ENCODE data around the gene ATF5. TPM values are rescaled to one million over a fixed set of nuclear protein-coding genes. Genes with fewer than 3 reads are reported as not detected.

Gene ATF5
- total RNA-seq, 1 donor from 2014 or later = 35.5 TPM

DNA sequence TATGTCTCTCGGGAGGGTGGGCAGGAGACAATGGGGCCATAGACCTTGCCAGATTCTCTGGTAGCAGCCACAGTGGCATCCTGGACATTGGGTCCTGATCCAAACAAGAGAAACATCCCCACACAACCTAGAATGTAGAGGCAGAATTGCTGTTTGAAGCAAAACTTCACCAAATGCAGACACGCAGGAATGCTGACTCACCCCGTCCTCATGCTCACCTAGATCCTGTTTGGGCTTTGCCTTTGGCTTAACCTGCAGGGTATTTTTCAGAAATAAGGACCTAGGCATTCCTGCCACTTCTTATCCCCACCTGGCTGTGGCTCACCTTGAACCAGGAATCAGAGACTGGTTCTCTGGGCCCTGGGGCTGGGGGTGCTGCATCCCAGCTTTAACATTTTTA, 44.2 kb upstream of the ATF5 start:
- Mint-ChIP-seq H3K9me3 (ENCODE audit: unreplicated experiment) (no peaks in the 10 kb centered on the region), H3K36me3 (ENCODE audit: low read depth, unreplicated experiment) (peaks cover 26% of the 10 kb centered on the region), H3K4me3 (ENCODE audit: unreplicated experiment) (no peak overlapping the region), H3K27me3 (ENCODE audit: low read depth, unreplicated experiment) (no peaks in the 10 kb centered on the region), H3K27ac (ENCODE audit: unreplicated experiment) (no peak overlapping the region), H3K4me1 (ENCODE audit: low read depth, unreplicated experiment) (no peaks in the 10 kb centered on the region)
- Histone ChIP-seq H3K27ac (ENCODE audit: low read depth, low read length) (no peak overlapping the region), H3K79me2 (ENCODE audit: insufficient read depth, low read length) (no peaks in the 10 kb centered on the region), H3K9me3 (ENCODE audit: insufficient read depth, low read depth, low read length) (peaks cover 12% of the 10 kb centered on the region), H3K27me3 (ENCODE audit: insufficient read depth, low read length) (no peaks in the 10 kb centered on the region), H3K4me2 (ENCODE audit: low read length) (no peak overlapping the region), H3K4me3 (ENCODE audit: insufficient read depth, low read depth, low read length) (no peak overlapping the region), H4K20me1 (ENCODE audit: insufficient read depth, low read length) (no peaks in the 10 kb centered on the region), H3K36me3 (ENCODE audit: insufficient read depth, low read length) (peaks cover 9% of the 10 kb centered on the region), H3K9ac (ENCODE audit: low read length) (no peak overlapping the region), H3K4me1 (ENCODE audit: insufficient read depth, low read length) (no peaks in the 10 kb centered on the region), H2AFZ (ENCODE audit: low read depth, low read length) (no peak overlapping the region)
- no peak for FAIRE-seq
- no peak for DNase-seq (ENCODE audit: low read depth)
- TF ChIP-seq EZH2 (IDR thresholded peaks at IDR 0.05; ENCODE audit: insufficient read depth, low read length) = no peak
- TF ChIP-seq, protein P1, sequence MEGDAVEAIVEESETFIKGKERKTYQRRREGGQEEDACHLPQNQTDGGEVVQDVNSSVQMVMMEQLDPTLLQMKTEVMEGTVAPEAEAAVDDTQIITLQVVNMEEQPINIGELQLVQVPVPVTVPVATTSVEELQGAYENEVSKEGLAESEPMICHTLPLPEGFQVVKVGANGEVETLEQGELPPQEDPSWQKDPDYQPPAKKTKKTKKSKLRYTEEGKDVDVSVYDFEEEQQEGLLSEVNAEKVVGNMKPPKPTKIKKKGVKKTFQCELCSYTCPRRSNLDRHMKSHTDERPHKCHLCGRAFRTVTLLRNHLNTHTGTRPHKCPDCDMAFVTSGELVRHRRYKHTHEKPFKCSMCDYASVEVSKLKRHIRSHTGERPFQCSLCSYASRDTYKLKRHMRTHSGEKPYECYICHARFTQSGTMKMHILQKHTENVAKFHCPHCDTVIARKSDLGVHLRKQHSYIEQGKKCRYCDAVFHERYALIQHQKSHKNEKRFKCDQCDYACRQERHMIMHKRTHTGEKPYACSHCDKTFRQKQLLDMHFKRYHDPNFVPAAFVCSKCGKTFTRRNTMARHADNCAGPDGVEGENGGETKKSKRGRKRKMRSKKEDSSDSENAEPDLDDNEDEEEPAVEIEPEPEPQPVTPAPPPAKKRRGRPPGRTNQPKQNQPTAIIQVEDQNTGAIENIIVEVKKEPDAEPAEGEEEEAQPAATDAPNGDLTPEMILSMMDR (IDR thresholded peaks at IDR 0.05; ENCODE audit: insufficient read depth, low read depth, low read length) = no peak

DNA sequence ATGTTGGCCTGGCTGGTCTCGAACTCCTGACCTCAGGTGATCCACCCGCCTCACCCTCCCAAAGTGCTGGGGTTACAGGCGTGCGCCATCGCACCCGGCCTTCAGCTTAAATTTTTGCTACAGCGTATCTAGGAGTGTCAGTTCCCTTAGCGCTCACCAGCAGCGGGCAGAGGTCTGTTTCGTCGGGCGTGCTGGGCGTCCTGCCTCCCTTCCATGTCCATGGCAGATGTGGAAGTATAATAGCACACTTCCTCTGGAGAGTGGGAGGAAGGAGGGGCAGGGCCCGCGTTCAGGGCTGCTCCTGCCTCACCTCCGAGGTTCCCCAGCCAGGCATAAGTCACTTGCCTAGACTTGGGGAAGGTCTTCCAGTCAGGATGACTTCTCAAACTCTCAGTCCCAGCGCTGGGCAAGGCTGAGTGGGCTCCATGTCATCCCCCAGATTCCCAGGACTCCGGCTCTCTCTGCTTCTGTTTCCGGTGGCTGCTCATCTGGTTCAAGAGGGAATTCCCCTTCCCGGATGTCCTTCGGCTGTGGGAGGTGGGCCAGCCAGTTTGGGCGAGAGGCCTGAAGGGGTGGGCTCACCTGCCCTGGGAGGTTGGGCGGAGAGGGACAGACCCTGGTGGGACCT, 41.9 kb upstream of the ATF5 start:
- Mint-ChIP-seq H3K27me3 (ENCODE audit: low read depth, unreplicated experiment) (peaks cover 12% of the 10 kb centered on the region), H3K9me3 (ENCODE audit: unreplicated experiment) (no peaks in the 10 kb centered on the region), H3K4me1 (ENCODE audit: low read depth, unreplicated experiment) (no peaks in the 10 kb centered on the region), H3K27ac (ENCODE audit: unreplicated experiment) (no peak overlapping the region), H3K36me3 (ENCODE audit: low read depth, unreplicated experiment) (peaks cover 18% of the 10 kb centered on the region), H3K4me3 (ENCODE audit: unreplicated experiment) (no peak overlapping the region)
- no peaks in the 10 kb centered on the region for H4K20me1 ChIP-seq (ENCODE audit: insufficient read depth, low read length)
- peaks cover 3% of the 10 kb centered on the region for H3K4me1 ChIP-seq (ENCODE audit: insufficient read depth, low read length)
- no peak for TF ChIP-seq EZH2 (IDR thresholded peaks at IDR 0.05; ENCODE audit: insufficient read depth, low read length)
- TF ChIP-seq, protein P1 (IDR thresholded peaks at IDR 0.05; ENCODE audit: insufficient read depth, low read depth, low read length) = no peak
- no peak overlapping the region for H3K27ac ChIP-seq (ENCODE audit: low read depth, low read length)
- H3K36me3 ChIP-seq (ENCODE audit: insufficient read depth, low read length) = peaks cover 9% of the 10 kb centered on the region
- H3K4me2 ChIP-seq (ENCODE audit: low read length) = no peak overlapping the region
- peaks cover 14% of the 10 kb centered on the region for H3K9me3 ChIP-seq (ENCODE audit: insufficient read depth, low read depth, low read length)
- FAIRE-seq (no peak), DNase-seq (ENCODE audit: low read depth) (no peak)
- H3K9ac ChIP-seq (ENCODE audit: low read length) = no peak overlapping the region
- no peak overlapping the region for H2AFZ ChIP-seq (ENCODE audit: low read depth, low read length)
- H3K27me3 ChIP-seq (ENCODE audit: insufficient read depth, low read length) = no peaks in the 10 kb centered on the region
- H3K4me3 ChIP-seq (ENCODE audit: insufficient read depth, low read depth, low read length) = no peak overlapping the region
- H3K79me2 ChIP-seq (ENCODE audit: insufficient read depth, low read length) = no peaks in the 10 kb centered on the region

Measured in astrocyte (in vitro differentiated cells and primary cell).